Neural progenitor cell (in vitro differentiated cells): ENCODE data around the gene PTGER3. TPM values are rescaled to one million over a fixed set of nuclear protein-coding genes. Genes with fewer than 3 reads are reported as not detected.

Source experiments
- DNase-seq: peaks from one replicate; pipeline ENCODE4 v3.0.0-alpha.2; 2016; ENCODE audit warnings: low spot score
- H2AFZ ChIP-seq: fragments of 200-600 bp; sonication (generic); replicated peaks from 2 replicates; pipeline ENCODE4 v1.6.1; 2016; ENCODE audit warnings: antibody characterized with exemption
- H3F3A ChIP-seq: fragments of 200-600 bp; sonication (generic); 2 replicates; pipeline ENCODE4 v1.6.1; 2016; ENCODE audit warnings: antibody characterized with exemption, low read depth
- H3K27ac ChIP-seq: fragments of 200-600 bp; sonication (generic); 2 replicates; pipeline ENCODE4 v1.5.1; 2016; ENCODE audit warnings: mild to moderate bottlenecking
- H3K27me3 ChIP-seq: fragments of 200-600 bp; sonication (generic); 2 replicates; pipeline ENCODE4 v1.6.1; 2016; ENCODE audit warnings: mild to moderate bottlenecking, moderate library complexity
- H3K36me3 ChIP-seq: fragments of 200-600 bp; sonication (generic); 2 replicates; pipeline ENCODE4 v1.5.1; 2016
- H3K4me1 ChIP-seq: fragments of 200-600 bp; sonication (generic); 2 replicates; pipeline ENCODE4 v1.6.1; 2016; ENCODE audit warnings: mixed run types
- H3K4me2 ChIP-seq: fragments of 200-600 bp; sonication (generic); 2 replicates; pipeline ENCODE4 v1.6.1; 2016
- H3K4me3 ChIP-seq: fragments of 200-600 bp; sonication (generic); 2 replicates; pipeline ENCODE4 v1.5.1; 2016
- H3K79me2 ChIP-seq: fragments of 200-600 bp; sonication (generic); 2 replicates; pipeline ENCODE4 v1.6.1; 2016; ENCODE audit warnings: low read depth
- H3K9ac ChIP-seq: fragments of 200-600 bp; sonication (generic); 2 replicates; pipeline ENCODE4 v1.6.1; 2016
- H3K9me3 ChIP-seq: fragments of 200-600 bp; sonication (generic); 2 replicates; pipeline ENCODE4 v1.5.1; 2016; ENCODE audit warnings: low read depth
- H4K20me1 ChIP-seq: fragments of 200-600 bp; sonication (generic); 2 replicates; pipeline ENCODE4 v1.6.1; 2016; ENCODE audit warnings: low read depth
- H3K27ac Mint-ChIP-seq: 3 replicates; pipeline ENCODE4 v1.8.0; 2021; ENCODE audit warnings: mixed read lengths
- H3K27me3 Mint-ChIP-seq: 2 replicates; pipeline ENCODE4 v1.8.0; 2022; ENCODE audit warnings: low read depth, mild to moderate bottlenecking, inconsistent platforms, moderate library complexity, mixed read lengths; ENCODE audit not compliant: insufficient read depth
- H3K36me3 Mint-ChIP-seq: 3 replicates; pipeline ENCODE4 v1.8.0; 2021; ENCODE audit warnings: mixed read lengths
- H3K4me1 Mint-ChIP-seq: 3 replicates; pipeline ENCODE4 v1.8.0; 2021; ENCODE audit warnings: mixed read lengths
- H3K4me3 Mint-ChIP-seq: 3 replicates; pipeline ENCODE4 v1.8.0; 2021; ENCODE audit warnings: mild to moderate bottlenecking, moderate library complexity, mixed read lengths
- H3K9me3 Mint-ChIP-seq: 3 replicates; pipeline ENCODE4 v1.8.0; 2020; ENCODE audit warnings: mixed read lengths
- EZH2 ChIP-seq: fragments of 200-600 bp; sonication (generic); IDR thresholded peaks from 2 replicates; pipeline ENCODE4 v1.6.1; 2017; ENCODE audit warnings: antibody characterized with exemption, mild to moderate bottlenecking, moderate library complexity
- EZH2phosphoT487 ChIP-seq: fragments of 200-600 bp; sonication (generic); IDR thresholded peaks from 2 replicates; pipeline ENCODE4 v1.6.1; 2017; ENCODE audit warnings: antibody characterized with exemption
- total RNA-seq: library from RNA; depleted of rRNA; stranded (reverse); fragments of >200 nt; gene quantifications from 2 replicates; pipeline ENCODE4 v1.2.3, GENCODE V29; 2015; ENCODE audit warnings: low replicate concordance
- TF ChIP-seq, protein P1 (sequence below): fragments of 200-600 bp; sonication (generic); IDR thresholded peaks from 2 replicates; pipeline ENCODE4 v1.5.1; 2017; ENCODE audit warnings: antibody characterized with exemption, mild to moderate bottlenecking

Gene PTGER3
- total RNA-seq, 1 donor from 2014 or later: 0.09 TPM

DNA sequence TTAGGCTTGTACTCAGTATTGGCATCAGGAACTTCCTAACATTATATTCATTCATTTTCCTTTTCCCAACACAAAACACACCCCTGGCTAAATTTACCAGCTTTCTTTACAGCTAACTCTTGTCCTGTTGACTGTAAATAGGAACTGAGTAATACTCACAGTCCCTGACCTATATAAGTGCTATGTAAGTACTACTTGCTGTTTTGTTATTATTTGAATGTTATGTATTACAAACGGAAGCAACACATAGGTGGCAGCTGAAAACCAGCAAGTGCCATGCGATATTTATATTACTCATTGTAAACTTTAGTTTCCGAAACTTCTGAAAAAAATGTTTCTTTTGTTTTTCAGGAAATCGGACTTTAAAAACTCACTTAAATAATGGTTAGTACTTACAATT, 21.5 kb downstream of the PTGER3 start:
- Histone ChIP-seq H3K4me2 (no peak overlapping the region), H3K9ac (no peak overlapping the region), H4K20me1 (no peaks in the 10 kb centered on the region), H3K9me3 (no peaks in the 10 kb centered on the region), H3K27me3 (no peaks in the 10 kb centered on the region), H3K4me1 (no peaks in the 10 kb centered on the region), H3F3A (no peaks in the 10 kb centered on the region), H3K27ac (no peak overlapping the region), H2AFZ (no peak overlapping the region), H3K4me3 (no peak overlapping the region), H3K79me2 (no peaks in the 10 kb centered on the region), H3K36me3 (no peaks in the 10 kb centered on the region)
- Mint-ChIP-seq H3K4me3 (no peak overlapping the region), H3K9me3 (no peaks in the 10 kb centered on the region), H3K36me3 (no peaks in the 10 kb centered on the region), H3K27ac (no peak overlapping the region), H3K4me1 (no peaks in the 10 kb centered on the region), H3K27me3 (no peaks in the 10 kb centered on the region)
- TF ChIP-seq EZH2phosphoT487 (no peak), EZH2 (no peak)
- TF ChIP-seq, protein P1, sequence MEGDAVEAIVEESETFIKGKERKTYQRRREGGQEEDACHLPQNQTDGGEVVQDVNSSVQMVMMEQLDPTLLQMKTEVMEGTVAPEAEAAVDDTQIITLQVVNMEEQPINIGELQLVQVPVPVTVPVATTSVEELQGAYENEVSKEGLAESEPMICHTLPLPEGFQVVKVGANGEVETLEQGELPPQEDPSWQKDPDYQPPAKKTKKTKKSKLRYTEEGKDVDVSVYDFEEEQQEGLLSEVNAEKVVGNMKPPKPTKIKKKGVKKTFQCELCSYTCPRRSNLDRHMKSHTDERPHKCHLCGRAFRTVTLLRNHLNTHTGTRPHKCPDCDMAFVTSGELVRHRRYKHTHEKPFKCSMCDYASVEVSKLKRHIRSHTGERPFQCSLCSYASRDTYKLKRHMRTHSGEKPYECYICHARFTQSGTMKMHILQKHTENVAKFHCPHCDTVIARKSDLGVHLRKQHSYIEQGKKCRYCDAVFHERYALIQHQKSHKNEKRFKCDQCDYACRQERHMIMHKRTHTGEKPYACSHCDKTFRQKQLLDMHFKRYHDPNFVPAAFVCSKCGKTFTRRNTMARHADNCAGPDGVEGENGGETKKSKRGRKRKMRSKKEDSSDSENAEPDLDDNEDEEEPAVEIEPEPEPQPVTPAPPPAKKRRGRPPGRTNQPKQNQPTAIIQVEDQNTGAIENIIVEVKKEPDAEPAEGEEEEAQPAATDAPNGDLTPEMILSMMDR: no peak
- no peak for DNase-seq

DNA sequence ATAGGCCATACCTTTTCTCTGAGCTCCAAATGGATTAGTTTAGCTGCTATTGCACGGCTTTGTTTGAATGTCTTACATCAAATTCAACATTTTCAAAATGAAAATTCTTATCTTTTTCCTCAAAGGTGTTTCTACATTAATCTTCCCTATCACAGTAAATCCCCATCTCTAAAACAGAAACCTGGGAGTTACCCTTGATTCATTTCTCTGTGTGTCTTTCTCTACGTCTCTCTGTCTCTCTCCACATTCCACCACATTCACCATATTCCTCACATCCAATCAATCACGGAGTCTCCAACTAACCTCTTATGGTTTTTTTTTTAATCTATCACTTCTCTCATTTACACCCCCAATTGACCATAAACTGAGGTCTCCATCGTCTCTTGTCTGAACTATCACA, 24.1 kb downstream of the PTGER3 start:
- Mint-ChIP-seq H3K9me3 (no peaks in the 10 kb centered on the region), H3K4me3 (no peak overlapping the region), H3K27ac (no peak overlapping the region), H3K27me3 (no peaks in the 10 kb centered on the region), H3K36me3 (no peaks in the 10 kb centered on the region), H3K4me1 (no peaks in the 10 kb centered on the region)
- H3K4me1 ChIP-seq: no peaks in the 10 kb centered on the region
- no peak for DNase-seq
- TF ChIP-seq, protein P1: no peak
- TF ChIP-seq EZH2 (no peak), EZH2phosphoT487 (no peak)
- H3K36me3 ChIP-seq: no peaks in the 10 kb centered on the region
- H3K9me3 ChIP-seq: no peaks in the 10 kb centered on the region
- no peak overlapping the region for H2AFZ ChIP-seq
- H3K4me2 ChIP-seq: no peak overlapping the region
- H3F3A ChIP-seq: no peaks in the 10 kb centered on the region
- no peak overlapping the region for H3K4me3 ChIP-seq
- no peaks in the 10 kb centered on the region for H3K79me2 ChIP-seq
- no peak overlapping the region for H3K27ac ChIP-seq
- H3K27me3 ChIP-seq: no peaks in the 10 kb centered on the region
- no peaks in the 10 kb centered on the region for H4K20me1 ChIP-seq
- H3K9ac ChIP-seq: no peak overlapping the region

DNA sequence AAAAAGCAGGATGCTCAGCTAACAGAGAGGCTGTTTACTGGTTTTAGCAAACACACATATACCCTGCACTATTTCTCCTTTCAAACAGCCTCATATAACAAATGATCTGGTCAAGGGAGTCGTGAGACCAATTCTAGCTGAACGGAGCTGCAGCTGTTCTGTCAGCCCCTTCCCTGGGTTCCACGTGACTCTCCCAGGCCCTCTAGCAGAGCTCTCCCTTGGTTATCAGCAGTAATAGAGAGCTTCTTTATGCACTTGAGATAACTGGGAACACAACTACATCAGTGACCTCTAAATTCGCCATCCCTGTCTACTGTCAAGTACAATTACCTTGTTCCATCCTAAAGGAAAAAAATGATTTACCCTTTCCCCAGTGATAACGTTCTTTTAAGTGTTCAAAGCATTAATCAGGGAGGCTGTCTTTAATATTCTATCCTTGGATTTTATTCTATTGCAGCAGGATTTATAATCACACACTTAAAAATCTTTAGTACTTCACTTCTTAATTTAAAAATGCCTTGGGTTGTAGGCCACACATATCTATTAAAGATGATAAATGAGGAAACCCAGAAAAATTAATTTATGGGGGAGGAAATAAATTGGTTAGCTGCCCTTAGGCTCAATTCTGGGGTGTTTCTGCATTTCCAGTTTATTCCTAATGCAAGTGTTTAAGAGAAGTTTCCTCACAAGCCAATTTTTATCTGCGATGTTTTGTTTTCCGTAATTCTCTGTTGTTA, 28.2 kb downstream of the PTGER3 start:
- no peaks in the 10 kb centered on the region for H3K36me3 ChIP-seq
- H3K27me3 Mint-ChIP-seq: no peaks in the 10 kb centered on the region
- no peaks in the 10 kb centered on the region for H3K4me1 ChIP-seq
- H3F3A ChIP-seq: no peaks in the 10 kb centered on the region
- no peak overlapping the region for H3K27ac ChIP-seq
- H3K4me1 Mint-ChIP-seq: no peaks in the 10 kb centered on the region
- no peak overlapping the region for H3K4me3 ChIP-seq
- TF ChIP-seq, protein P1: no peak
- no peak for TF ChIP-seq EZH2phosphoT487
- TF ChIP-seq EZH2: no peak
- H3K4me2 ChIP-seq: no peak overlapping the region
- no peaks in the 10 kb centered on the region for H3K79me2 ChIP-seq
- H3K9ac ChIP-seq: no peak overlapping the region
- H4K20me1 ChIP-seq: no peaks in the 10 kb centered on the region
- no peak for DNase-seq
- H3K36me3 Mint-ChIP-seq: no peaks in the 10 kb centered on the region
- H2AFZ ChIP-seq: no peak overlapping the region
- no peaks in the 10 kb centered on the region for H3K9me3 ChIP-seq
- no peaks in the 10 kb centered on the region for H3K9me3 Mint-ChIP-seq
- H3K27ac Mint-ChIP-seq: no peak overlapping the region
- H3K27me3 ChIP-seq: no peaks in the 10 kb centered on the region
- no peak overlapping the region for H3K4me3 Mint-ChIP-seq
